Peyer's patch (tissue), 4 donors: Measurements from ENCODE around the gene GPS1.

Source experiments
- CTCF ChIP-seq, 6 experiments: fragments of 450-650 bp in 4 of 6; fragments of 200-600 bp in 2 of 6; sonication (generic) in 1 of 6; IDR thresholded peaks; one replicate each; pipeline ENCODE4 v1.5.1; 2017 to 2019; ENCODE audit warnings: antibody characterized with exemption in 6 of 6, mild to moderate bottlenecking in 3 of 6, moderate library complexity in 1 of 6
- POLR2A ChIP-seq, 2 donors: fragments of 450-650 bp; IDR thresholded peaks; one replicate each; pipeline ENCODE4 v1.5.1; 2017; ENCODE audit warnings: antibody characterized with exemption in 2 of 2, mild to moderate bottlenecking in 2 of 2, moderate library complexity in 2 of 2

- no peak for TF ChIP-seq CTCF (IDR thresholded peaks at IDR 0.05)
- no peak for TF ChIP-seq POLR2A (IDR thresholded peaks at IDR 0.05)
Observed at GRCh38 chr17:82081966-82082365, 30.3 kb downstream of the GPS1 start.
